ENCODE data around the gene C1orf210. TPM values are rescaled to one million over a fixed set of nuclear protein-coding genes. Genes with fewer than 3 reads are reported as not detected.

Gene C1orf210
- total and polyA plus RNA-seq, 9 of the 15 experiments (the other 6 are each of a cell fraction or from before 2014, with no cell fraction given), result 0.21 TPM; not detected in 8

DNA sequence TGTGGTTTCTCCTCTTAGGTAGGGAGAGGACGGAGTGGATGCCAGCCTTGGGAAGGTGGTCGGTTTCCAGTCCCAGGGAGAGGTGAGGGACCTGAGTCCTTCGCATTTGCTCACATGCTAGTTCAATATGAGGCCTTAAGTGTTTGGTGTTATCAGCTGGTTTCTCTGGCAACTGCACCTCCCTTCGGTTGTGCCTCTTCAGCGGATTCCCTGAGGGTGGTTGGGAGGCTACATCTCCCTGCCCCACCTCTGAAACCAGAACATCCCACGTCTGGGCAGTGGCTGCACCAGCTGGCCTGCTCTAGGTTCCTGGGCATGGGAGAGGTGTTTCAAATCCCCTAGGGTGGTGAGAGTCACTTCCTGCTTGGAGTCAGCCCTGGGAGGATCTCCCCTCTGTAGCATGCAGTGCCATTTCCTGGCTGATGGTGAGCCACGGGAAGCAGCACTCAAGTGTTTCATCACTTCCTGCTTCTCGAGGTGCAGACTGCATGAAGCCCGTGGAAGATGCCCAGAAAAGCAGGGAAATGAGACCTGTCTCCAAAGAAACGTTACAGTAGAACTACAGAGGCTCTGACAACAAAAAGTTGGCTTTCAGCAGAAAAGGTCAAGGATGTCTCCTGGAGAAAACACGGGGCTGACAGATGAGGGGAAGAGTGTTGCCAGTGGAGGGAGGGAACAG lies 11.1 kb downstream of the C1orf210 start (continued):
- TF ChIP-seq ETV6 (IDR thresholded peaks at IDR 0.05; ENCODE audit: borderline replicate concordance in 1 of 2, low read depth in 2 of 2, low read length in 1 of 2), result 0 out of 4 replicates have a peak, but pooled peaks of 1 of the 2 experiments have one; percentile 22
- no peak for TF ChIP-seq ETV6 (CRISPR knock-in tag; IDR thresholded peaks at IDR 0.05; ENCODE audit: borderline replicate concordance)
- TF ChIP-seq, protein P1, sequence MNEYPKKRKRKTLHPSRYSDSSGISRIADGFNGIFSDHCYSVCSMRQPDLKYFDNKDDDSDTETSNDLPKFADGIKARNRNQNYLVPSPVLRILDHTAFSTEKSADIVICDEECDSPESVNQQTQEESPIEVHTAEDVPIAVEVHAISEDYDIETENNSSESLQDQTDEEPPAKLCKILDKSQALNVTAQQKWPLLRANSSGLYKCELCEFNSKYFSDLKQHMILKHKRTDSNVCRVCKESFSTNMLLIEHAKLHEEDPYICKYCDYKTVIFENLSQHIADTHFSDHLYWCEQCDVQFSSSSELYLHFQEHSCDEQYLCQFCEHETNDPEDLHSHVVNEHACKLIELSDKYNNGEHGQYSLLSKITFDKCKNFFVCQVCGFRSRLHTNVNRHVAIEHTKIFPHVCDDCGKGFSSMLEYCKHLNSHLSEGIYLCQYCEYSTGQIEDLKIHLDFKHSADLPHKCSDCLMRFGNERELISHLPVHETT (CRISPR knock-in tag; conservative IDR thresholded peaks at IDR 0.05 in 1 of 2, IDR thresholded peaks at IDR 0.05 in 1 of 2), result no peak
- TF ChIP-seq, protein P2, sequence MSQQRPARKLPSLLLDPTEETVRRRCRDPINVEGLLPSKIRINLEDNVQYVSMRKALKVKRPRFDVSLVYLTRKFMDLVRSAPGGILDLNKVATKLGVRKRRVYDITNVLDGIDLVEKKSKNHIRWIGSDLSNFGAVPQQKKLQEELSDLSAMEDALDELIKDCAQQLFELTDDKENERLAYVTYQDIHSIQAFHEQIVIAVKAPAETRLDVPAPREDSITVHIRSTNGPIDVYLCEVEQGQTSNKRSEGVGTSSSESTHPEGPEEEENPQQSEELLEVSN (IDR thresholded peaks at IDR 0.05; ENCODE audit: borderline replicate concordance in 1 of 2, extremely low read depth in 1 of 2, insufficient read depth in 1 of 2, insufficient read length in 1 of 2, low read depth in 1 of 2, low read length in 1 of 2, poor library complexity in 1 of 2, severe bottlenecking in 1 of 2), result no peak
- TF ChIP-seq CREB1 (IDR thresholded peaks at IDR 0.05), result no peak
- no peak for TF ChIP-seq CREB1 (CRISPR knock-in tag; IDR thresholded peaks at IDR 0.05)
- TF ChIP-seq L3MBTL2 (IDR thresholded peaks at IDR 0.05), result peak; percentile 82
- TF ChIP-seq, protein P3, sequence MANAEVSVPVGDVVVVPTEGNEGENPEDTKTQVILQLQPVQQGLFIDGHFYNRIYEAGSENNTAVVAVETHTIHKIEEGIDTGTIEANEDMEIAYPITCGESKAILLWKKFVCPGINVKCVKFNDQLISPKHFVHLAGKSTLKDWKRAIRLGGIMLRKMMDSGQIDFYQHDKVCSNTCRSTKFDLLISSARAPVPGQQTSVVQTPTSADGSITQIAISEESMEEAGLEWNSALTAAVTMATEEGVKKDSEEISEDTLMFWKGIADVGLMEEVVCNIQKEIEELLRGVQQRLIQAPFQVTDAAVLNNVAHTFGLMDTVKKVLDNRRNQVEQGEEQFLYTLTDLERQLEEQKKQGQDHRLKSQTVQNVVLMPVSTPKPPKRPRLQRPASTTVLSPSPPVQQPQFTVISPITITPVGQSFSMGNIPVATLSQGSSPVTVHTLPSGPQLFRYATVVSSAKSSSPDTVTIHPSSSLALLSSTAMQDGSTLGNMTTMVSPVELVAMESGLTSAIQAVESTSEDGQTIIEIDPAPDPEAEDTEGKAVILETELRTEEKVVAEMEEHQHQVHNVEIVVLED (CRISPR knock-in tag; IDR thresholded peaks at IDR 0.05), result no peak
- TF ChIP-seq, protein P4, sequence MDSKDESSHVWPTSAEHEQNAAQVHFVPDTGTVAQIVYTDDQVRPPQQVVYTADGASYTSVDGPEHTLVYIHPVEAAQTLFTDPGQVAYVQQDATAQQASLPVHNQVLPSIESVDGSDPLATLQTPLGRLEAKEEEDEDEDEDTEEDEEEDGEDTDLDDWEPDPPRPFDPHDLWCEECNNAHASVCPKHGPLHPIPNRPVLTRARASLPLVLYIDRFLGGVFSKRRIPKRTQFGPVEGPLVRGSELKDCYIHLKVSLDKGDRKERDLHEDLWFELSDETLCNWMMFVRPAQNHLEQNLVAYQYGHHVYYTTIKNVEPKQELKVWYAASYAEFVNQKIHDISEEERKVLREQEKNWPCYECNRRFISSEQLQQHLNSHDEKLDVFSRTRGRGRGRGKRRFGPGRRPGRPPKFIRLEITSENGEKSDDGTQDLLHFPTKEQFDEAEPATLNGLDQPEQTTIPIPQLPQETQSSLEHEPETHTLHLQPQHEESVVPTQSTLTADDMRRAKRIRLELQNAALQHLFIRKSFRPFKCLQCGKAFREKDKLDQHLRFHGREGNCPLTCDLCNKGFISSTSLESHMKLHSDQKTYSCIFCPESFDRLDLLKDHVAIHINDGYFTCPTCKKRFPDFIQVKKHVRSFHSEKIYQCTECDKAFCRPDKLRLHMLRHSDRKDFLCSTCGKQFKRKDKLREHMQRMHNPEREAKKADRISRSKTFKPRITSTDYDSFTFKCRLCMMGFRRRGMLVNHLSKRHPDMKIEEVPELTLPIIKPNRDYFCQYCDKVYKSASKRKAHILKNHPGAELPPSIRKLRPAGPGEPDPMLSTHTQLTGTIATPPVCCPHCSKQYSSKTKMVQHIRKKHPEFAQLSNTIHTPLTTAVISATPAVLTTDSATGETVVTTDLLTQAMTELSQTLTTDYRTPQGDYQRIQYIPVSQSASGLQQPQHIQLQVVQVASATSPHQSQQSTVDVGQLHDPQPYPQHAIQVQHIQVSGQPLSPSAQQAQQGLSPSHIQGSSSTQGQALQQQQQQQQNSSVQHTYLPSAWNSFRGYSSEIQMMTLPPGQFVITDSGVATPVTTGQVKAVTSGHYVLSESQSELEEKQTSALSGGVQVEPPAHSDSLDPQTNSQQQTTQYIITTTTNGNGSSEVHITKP (IDR thresholded peaks at IDR 0.05; ENCODE audit: partially characterized antibody), result peak; percentile 87
- peak; percentile 37; the same call in 1 of the 2 replicates for TF ChIP-seq SPI1 (IDR thresholded peaks at IDR 0.05; ENCODE audit: borderline replicate concordance, low read depth, low read length)
- TF ChIP-seq, protein P5, sequence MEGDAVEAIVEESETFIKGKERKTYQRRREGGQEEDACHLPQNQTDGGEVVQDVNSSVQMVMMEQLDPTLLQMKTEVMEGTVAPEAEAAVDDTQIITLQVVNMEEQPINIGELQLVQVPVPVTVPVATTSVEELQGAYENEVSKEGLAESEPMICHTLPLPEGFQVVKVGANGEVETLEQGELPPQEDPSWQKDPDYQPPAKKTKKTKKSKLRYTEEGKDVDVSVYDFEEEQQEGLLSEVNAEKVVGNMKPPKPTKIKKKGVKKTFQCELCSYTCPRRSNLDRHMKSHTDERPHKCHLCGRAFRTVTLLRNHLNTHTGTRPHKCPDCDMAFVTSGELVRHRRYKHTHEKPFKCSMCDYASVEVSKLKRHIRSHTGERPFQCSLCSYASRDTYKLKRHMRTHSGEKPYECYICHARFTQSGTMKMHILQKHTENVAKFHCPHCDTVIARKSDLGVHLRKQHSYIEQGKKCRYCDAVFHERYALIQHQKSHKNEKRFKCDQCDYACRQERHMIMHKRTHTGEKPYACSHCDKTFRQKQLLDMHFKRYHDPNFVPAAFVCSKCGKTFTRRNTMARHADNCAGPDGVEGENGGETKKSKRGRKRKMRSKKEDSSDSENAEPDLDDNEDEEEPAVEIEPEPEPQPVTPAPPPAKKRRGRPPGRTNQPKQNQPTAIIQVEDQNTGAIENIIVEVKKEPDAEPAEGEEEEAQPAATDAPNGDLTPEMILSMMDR (IDR thresholded peaks at IDR 0.05 in 2 of 3, conservative IDR thresholded peaks at IDR 0.05 in 1 of 3; ENCODE audit: insufficient read depth in 2 of 3, low read depth in 1 of 3, low read length in 3 of 3), result no peak
- peak; percentile 79 for TF ChIP-seq CEBPG (CRISPR knock-in tag; IDR thresholded peaks at IDR 0.05)
- peak; percentile 49 to 90 for TF ChIP-seq CEBPG (tag; conservative IDR thresholded peaks at IDR 0.05 in 1 of 2, IDR thresholded peaks at IDR 0.05 in 1 of 2)
